Osteoblast (primary cell): ENCODE measurements around the gene P3H3. TPM values are rescaled to one million over a fixed set of nuclear protein-coding genes. Genes with fewer than 3 reads are reported as not detected.
A peak's percentile ranks its signal among the peaks of the same experiment; 100 is the strongest.

Experiments used
- DNase-seq: peaks from one replicate; pipeline ENCODE4 v3.0.0; 2011; ENCODE audit warnings: low spot score, mixed read lengths; ENCODE audit not compliant: insufficient read length; ENCODE audit errors: missing footprints
- H2AFZ ChIP-seq: 2 replicates; pipeline ENCODE4 v1.6.0; 2011; ENCODE audit warnings: mild to moderate bottlenecking, low read length
- H3K27ac ChIP-seq: 2 replicates; pipeline ENCODE4 v1.5.1; 2011; ENCODE audit warnings: mild to moderate bottlenecking, low read depth, low read length, moderate library complexity
- H3K27me3 ChIP-seq: 2 replicates; pipeline ENCODE4 v1.6.0; 2012; ENCODE audit warnings: mild to moderate bottlenecking, control low read depth, inconsistent platforms, low read length, moderate library complexity; ENCODE audit not compliant: insufficient read depth
- H3K36me3 ChIP-seq: 2 replicates; pipeline ENCODE4 v1.5.1; 2011; ENCODE audit warnings: mild to moderate bottlenecking, low read length, control low read depth, moderate library complexity; ENCODE audit not compliant: insufficient read depth
- H3K4me1 ChIP-seq: 2 replicates; pipeline ENCODE4 v1.5.1; 2011; ENCODE audit warnings: mild to moderate bottlenecking, low read length, control low read depth, moderate library complexity; ENCODE audit not compliant: insufficient read depth
- H3K4me2 ChIP-seq: 2 replicates; pipeline ENCODE4 v1.6.0; 2011; ENCODE audit warnings: mild to moderate bottlenecking, low read length; ENCODE audit not compliant: insufficient read depth
- H3K4me3 ChIP-seq: fragments of 200-600 bp; sonication (generic); 3 replicates; pipeline ENCODE4 v1.5.1; 2012; ENCODE audit warnings: mild to moderate bottlenecking, low read length, inconsistent platforms; ENCODE audit not compliant: insufficient read depth
- H3K79me2 ChIP-seq: 2 replicates; pipeline ENCODE4 v1.6.0; 2012; ENCODE audit warnings: mild to moderate bottlenecking, low read length, control low read depth, inconsistent platforms; ENCODE audit not compliant: insufficient read depth
- H3K9me3 ChIP-seq: 2 replicates; pipeline ENCODE4 v1.5.1; 2011; ENCODE audit warnings: low read depth, low read length, control low read depth
- H4K20me1 ChIP-seq: 2 replicates; pipeline ENCODE4 v1.6.0; 2012; ENCODE audit warnings: mild to moderate bottlenecking, low read length, control low read depth; ENCODE audit not compliant: insufficient read depth
- CTCF ChIP-seq: IDR thresholded peaks from 2 replicates; pipeline ENCODE4 v1.5.1; 2011; ENCODE audit warnings: mild to moderate bottlenecking, low read depth, low read length, moderate library complexity; ENCODE audit errors: extremely low read depth
- total RNA-seq: library from RNA; depleted of rRNA; stranded (reverse); fragments of >200 nt; gene quantifications from 2 replicates; pipeline ENCODE4 v1.2.3, GENCODE V29; 2012

The P3H3 gene
- total RNA-seq, 1 donor, result 130 TPM

GRCh38 chr12:6807170-6807569 is 21.0 kb upstream of the P3H3 start:
- H3K9me3 ChIP-seq, result no peaks in the 10 kb centered on the region
- H4K20me1 ChIP-seq, result no peaks in the 10 kb centered on the region
- TF ChIP-seq CTCF, result no peak
- no peaks in the 10 kb centered on the region for H3K27me3 ChIP-seq
- H3K4me3 ChIP-seq, result no peak overlapping the region
- no peaks in the 10 kb centered on the region for H3K36me3 ChIP-seq
- no peaks in the 10 kb centered on the region for H3K4me1 ChIP-seq
- no peak overlapping the region for H3K27ac ChIP-seq
- no peak for DNase-seq
- H3K4me2 ChIP-seq, result no peak overlapping the region
- no peak overlapping the region for H2AFZ ChIP-seq
- H3K79me2 ChIP-seq, result no peaks in the 10 kb centered on the region

- Histone ChIP-seq H3K27ac (no peak overlapping the region), H4K20me1 (no peaks in the 10 kb centered on the region), H2AFZ (no peak overlapping the region), H3K4me3 (no peak overlapping the region), H3K9me3 (no peaks in the 10 kb centered on the region), H3K4me1 (no peaks in the 10 kb centered on the region), H3K79me2 (no peaks in the 10 kb centered on the region), H3K27me3 (peaks cover 3% of the 10 kb centered on the region), H3K36me3 (no peaks in the 10 kb centered on the region), H3K4me2 (no peak overlapping the region)
- DNase-seq, result peak; percentile 1
- no peak for TF ChIP-seq CTCF
Measured at GRCh38 chr12:6809056-6809455, 19.2 kb upstream of the P3H3 start.

- no peak overlapping the region for H3K27ac ChIP-seq
- H3K79me2 ChIP-seq, result no peaks in the 10 kb centered on the region
- peaks cover 6% of the 10 kb centered on the region for H3K27me3 ChIP-seq
- no peak overlapping the region for H3K4me2 ChIP-seq
- no peaks in the 10 kb centered on the region for H3K4me1 ChIP-seq
- no peaks in the 10 kb centered on the region for H4K20me1 ChIP-seq
- no peak overlapping the region for H3K4me3 ChIP-seq
- peak; percentile 11 for DNase-seq
- H3K36me3 ChIP-seq, result no peaks in the 10 kb centered on the region
- H2AFZ ChIP-seq, result no peak overlapping the region
- no peak for TF ChIP-seq CTCF
- no peaks in the 10 kb centered on the region for H3K9me3 ChIP-seq
Measured at GRCh38 chr12:6810758-6811157, 17.4 kb upstream of the P3H3 start.

GRCh38 chr12:6813363-6813762 is 14.8 kb upstream of the P3H3 start:
- Histone ChIP-seq H3K79me2 (no peaks in the 10 kb centered on the region), H3K4me2 (no peak overlapping the region), H3K9me3 (no peaks in the 10 kb centered on the region), H3K4me3 (no peak overlapping the region), H4K20me1 (peaks cover 2% of the 10 kb centered on the region), H3K4me1 (no peaks in the 10 kb centered on the region), H2AFZ (no peak overlapping the region), H3K27me3 (peaks cover 6% of the 10 kb centered on the region), H3K27ac (no peak overlapping the region), H3K36me3 (no peaks in the 10 kb centered on the region)
- peak; percentile 11 for DNase-seq
- TF ChIP-seq CTCF, result no peak
